PC-3 (cell line): Measurements from ENCODE around the gene CD320.

ENCODE experiments used
- EZH2 ChIP-seq: fragments of 300-600 bp; sonication (generic); IDR thresholded peaks from one replicate; pipeline ENCODE4 v1.6.1; 2017; ENCODE audit warnings: antibody characterized with exemption, mild to moderate bottlenecking, low read length; ENCODE audit not compliant: unreplicated experiment
- TF ChIP-seq, protein P1 (sequence below): fragments of 300-600 bp; sonication (generic); conservative IDR thresholded peaks from 2 replicates; pipeline ENCODE4 v1.5.1; 2017; ENCODE audit warnings: antibody characterized with exemption, low read depth, mild to moderate bottlenecking, low read length

DNA sequence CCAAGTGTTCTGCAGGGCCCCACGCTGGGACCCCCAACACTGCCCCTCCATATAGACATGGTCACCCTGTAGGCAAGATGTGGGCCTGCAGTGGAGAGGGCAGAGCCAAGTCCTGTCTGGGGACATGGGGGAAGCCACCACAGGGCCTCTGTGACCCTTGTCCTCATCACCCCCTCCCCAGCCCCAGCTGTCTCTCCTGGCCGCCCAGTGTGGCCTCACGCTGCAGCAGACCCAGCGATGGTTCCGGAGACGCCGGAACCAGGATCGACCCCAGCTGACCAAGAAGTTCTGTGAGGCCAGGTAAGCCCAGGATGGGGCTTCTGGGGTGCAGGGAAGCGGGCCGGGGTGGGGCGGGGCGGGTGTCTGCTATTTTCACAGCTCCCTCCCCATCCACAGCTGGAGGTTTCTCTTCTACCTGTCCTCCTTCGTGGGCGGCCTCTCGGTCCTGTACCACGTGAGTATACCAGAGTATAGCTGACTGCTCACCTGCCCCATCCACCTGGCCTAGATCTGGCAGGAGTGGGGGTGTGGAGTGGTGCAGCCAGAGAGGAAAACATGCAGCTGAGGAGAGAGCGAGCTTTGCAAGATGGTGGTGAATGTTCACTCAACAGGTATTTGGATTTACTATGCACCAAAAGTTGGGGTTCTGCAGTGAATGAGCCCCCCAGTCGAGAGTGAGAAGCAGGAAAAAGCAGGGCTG lies 52.6 kb downstream of the CD320 start:
- TF ChIP-seq, protein P1, sequence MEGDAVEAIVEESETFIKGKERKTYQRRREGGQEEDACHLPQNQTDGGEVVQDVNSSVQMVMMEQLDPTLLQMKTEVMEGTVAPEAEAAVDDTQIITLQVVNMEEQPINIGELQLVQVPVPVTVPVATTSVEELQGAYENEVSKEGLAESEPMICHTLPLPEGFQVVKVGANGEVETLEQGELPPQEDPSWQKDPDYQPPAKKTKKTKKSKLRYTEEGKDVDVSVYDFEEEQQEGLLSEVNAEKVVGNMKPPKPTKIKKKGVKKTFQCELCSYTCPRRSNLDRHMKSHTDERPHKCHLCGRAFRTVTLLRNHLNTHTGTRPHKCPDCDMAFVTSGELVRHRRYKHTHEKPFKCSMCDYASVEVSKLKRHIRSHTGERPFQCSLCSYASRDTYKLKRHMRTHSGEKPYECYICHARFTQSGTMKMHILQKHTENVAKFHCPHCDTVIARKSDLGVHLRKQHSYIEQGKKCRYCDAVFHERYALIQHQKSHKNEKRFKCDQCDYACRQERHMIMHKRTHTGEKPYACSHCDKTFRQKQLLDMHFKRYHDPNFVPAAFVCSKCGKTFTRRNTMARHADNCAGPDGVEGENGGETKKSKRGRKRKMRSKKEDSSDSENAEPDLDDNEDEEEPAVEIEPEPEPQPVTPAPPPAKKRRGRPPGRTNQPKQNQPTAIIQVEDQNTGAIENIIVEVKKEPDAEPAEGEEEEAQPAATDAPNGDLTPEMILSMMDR, result no peak
- TF ChIP-seq EZH2, result no peak
